Measurements from ENCODE around the gene MGAT4B.
"Not testable (repeated sequence)": the region's sequence is repeated elsewhere in the genome, so short reads cannot be mapped to it uniquely, and the experiment has no call there.

MGAT4B gene

DNA sequence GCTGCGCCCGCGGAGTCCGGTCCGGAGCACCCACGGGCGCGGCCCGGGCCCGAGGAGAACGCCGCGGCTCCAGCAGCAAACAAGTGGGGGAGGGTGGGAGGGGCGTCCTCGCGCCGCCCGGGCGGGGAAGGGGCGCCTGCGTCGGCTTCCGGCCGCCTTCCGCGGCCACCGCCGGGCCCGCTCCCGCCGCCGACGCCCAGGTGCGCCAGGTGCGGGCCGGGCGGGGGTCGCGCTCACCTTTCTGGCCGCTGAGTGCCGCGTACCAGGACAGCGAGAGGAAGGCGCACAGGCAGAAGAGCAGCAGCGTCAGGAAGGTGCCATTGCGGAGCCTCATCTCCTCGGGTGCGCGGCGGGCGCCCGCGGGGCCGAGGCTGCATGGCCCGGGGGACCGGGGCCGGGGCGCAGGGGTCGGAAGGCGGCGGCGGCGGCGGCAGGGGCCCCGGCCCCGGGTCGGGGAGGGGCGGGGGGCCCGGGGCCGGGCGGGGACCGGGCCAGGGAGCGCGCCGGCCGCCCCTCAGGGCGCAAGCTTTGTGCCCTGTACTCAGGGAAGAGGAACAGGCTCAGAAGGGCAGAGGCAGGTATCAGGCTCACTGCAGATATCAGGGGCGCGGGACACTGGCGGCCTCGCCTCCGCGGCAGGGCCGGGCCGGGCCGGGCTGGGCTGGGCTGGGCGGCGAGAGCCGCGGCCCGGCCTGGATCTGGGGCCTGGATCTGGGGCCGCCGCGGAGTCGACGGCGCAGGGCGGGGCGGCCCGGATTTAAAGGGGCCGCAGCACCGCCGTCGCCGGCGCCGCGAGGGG is at the start of gene MGAT4B:
Gene MGAT4B (minus strand): TSS at position 617 of the 799 bp plus-strand sequence. CDS start 283 bp downstream, at position 334.
- peak; percentile 63 to 80 (median 70) for DNase-seq

DNA sequence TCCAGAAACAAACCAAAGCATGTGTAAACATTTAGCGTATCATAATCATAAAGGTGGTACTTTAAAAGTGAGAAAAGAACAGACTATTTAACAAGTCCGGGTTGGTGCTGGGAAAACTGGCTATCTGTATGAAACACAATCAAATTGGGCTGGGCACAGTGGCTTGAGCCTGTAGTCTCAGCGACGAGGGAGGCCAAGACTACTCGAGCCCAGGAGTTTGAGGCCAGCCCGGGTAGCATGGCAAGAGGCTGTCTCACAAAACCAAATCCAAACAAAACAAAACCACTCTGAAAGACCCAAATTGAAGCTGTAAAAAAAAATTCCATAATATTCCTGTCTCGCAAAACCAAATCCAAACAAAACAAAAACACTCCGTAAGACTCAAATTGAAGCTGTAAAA is 47.7 kb upstream of the MGAT4B start:
- DNase-seq, result no peak

DNA sequence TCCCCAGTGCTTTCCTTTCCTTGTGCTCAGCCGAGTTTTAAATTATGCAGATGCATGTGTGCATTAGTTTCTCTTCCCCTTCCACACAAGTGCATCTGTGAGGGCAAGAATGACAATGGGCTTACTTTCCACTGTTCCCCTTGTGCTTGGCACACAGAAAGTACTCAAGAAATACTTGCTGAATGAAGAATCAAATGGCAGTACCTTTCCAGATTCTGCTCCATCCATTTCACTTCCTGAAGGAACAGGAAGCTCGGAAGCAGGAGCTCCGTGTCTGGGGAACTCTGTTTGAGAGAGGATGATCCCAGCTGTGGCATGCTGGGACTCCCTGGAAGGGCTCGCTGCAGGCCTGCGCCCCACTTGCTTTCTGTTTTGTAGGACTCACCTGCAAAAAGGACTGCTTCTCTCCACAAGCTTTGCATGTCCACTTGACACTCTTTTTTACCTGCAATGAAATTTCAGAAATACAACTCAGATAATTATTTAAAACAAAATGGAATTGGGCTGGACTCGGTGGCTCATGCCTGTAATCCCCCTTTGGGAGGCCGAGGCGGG is 46.4 kb upstream of the MGAT4B start:
- DNase-seq, result no peak

DNA sequence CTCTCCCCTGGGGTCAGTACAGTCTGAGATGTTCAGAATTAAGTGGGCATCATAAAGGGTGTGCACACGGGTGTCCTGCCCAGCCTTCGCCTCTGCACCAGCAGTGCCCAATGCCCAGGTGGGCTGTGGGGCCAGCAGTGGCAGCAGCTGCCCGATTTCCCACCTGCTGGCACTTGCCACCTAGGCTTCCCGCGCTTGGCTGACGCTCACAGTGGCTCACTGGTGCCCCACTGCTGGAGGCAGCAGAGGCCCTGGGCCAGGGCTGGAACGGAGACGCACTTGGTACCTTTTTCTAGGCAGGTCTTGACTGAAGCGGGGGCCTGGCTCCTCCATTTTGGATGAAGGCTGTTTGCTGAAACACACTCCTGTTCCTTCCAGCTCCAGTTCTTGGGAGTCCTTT is 35.0 kb upstream of the MGAT4B start:
- no peak for DNase-seq

DNA sequence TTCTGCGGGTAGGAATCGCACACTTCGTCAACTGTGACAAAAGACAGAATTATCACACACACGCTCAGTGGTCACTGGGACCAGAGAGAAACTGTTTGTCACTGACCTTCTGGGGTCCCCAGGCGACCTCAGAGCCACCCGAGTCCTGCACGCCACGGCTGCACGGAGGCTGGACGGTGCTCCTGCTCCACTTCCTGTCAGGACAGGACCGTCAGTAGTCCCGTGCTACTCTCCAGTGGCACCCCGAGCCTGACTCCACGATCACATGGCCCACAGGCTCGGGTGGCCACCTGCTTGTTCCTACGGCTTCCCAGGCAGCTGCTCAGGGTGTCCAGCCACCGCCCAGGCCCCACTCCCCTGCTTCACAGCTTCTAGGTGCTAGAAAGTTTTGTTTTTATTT is 34.1 kb upstream of the MGAT4B start:
- no peak for DNase-seq

DNA sequence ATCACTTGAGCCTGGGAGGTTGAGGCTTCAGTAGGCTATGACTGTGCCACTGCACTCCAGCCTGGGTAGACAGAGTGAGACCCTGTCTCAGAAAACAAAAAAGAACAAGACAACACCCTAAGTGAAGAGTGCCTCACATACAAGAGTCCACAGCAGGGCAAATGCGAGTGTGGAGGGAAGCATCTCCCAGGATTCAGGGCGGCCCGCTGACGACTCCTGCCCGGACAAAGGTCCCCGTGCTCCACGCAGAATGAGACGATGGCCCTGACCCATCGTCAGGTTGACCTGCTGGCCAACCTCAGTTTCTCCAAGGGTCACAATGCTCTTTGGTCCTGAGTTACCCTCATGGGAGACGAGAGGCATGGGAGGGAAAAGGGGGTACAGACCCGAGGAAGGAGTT is 33.7 kb upstream of the MGAT4B start:
- no peak for DNase-seq

DNA sequence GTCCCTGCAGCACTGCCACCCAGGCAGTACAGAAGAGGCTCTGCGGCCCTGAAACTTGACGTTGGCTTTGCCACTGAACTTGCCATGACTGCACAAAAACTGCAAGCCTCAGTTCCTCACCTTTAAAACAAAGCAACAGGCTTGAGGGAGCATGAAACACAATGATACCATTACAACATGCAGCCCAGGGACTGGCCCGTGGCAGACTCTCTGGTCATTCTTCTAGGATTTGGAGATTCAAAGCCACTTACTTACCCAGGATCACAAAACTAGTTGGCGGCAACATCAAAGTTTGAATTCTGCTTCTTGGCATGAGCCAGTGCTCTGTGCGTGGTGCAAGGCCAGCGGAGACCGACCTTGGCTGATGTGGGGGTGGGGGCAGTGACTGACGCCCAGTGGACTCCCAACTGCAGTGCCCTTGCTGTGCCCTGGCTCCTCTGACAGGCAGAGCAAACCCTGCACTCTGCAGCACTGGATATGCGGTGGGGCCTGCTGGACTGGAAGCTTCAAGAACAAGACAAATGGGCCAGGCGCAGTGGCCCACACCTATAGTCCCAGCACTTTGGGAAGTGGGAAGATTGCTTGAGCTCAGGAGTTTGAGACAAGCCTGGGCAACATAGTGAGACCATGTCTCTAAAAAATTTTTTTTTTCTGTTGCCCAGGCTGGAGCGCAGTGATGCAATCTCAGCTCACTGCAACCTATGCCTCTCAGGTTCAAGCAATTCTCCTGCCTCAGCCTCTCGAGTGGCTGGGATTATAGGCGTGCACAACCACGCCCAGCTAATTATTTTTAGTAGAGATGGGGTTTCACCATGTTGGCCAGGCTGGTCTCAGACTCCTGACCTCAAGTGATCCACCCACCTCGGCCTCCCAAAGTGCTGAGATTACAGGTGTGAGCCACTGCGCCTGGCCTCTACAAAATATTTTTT is 32.9 kb upstream of the MGAT4B start:
- no peak for DNase-seq

DNA sequence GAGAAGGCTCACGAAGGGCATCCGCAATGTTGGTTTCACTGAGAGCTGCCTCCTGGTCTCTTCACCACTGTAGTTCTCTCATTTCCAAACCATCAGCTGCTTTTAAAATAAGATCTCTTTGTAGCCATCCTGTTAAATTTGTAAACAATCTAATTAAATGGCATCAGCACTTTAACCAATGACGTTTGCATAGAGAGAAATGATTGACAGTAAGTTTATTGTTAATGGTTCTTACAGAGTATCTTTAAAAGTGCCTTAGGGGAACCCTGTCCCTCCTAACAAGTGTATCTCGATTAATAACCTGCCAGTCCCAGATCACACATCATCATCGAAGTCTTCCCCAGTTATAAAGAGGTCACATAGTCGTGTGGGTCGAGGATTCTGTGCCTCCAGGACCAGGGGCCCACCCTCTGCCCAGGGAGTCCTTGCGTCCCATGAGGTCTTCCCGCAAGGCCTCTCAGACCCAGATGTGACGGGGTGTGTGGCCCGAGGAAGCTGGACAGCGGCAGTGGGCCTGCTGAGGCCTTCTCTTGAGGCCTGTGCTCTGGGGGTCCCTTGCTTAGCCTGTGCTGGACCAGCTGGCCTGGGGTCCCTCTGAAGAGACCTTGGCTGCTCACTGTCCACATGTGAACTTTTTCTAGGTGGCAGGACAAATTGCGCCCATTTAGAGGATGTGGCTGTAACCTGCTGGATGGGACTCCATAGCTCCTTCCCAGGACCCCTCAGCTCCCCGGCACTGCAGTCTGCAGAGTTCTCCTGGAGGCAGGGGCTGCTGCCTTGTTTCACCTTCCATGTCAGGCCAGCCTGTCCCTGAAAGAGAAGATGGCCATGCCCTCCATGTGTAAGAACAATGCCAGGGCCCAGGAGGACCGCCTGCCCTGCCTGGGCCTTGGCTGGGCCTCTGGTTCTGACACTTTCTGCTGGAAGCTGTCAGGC is 30.7 kb upstream of the MGAT4B start:
- no peak for DNase-seq

DNA sequence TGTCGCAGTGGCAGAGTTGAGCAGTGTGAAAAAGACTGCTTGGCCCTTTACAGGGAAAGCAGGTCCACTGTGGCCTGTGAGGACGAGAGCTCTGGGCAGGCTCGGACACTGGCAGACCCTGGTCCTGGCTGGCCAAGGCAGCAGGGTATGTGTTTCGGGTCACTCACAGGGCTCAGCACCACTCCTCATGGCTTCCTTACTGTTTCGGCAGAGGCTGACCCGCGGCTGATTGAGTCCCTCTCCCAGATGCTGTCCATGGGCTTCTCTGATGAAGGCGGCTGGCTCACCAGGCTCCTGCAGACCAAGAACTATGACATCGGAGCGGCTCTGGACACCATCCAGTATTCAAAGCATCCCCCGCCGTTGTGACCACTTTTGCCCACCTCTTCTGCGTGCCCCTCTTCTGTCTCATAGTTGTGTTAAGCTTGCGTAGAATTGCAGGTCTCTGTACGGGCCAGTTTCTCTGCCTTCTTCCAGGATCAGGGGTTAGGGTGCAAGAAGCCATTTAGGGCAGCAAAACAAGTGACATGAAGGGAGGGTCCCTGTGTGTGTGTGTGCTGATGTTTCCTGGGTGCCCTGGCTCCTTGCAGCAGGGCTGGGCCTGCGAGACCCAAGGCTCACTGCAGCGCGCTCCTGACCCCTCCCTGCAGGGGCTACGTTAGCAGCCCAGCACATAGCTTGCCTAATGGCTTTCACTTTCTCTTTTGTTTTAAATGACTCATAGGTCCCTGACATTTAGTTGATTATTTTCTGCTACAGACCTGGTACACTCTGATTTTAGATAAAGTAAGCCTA is 29.8 kb upstream of the MGAT4B start:
- DNase-seq, result no peak

DNA sequence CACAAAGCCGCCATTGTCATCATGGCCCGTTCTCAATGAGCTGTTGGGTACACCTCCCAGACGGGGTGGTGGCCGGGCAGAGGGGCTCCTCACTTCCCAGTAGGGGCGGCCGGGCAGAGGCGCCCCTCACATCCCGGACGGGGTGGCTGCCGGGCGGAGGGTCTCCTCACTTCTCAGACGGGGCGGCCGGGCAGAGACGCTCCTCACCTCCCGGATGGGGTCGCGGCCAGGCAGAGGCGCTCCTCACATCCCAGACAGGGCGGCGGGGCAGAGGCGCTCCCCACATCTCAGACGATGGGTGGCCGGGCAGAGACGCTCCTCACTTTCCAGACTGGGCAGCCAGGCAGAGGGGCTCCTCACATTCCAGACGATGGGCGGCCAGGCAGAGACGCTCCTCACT is 28.2 kb upstream of the MGAT4B start:
- DNase-seq, result not testable (repeated sequence)

DNA sequence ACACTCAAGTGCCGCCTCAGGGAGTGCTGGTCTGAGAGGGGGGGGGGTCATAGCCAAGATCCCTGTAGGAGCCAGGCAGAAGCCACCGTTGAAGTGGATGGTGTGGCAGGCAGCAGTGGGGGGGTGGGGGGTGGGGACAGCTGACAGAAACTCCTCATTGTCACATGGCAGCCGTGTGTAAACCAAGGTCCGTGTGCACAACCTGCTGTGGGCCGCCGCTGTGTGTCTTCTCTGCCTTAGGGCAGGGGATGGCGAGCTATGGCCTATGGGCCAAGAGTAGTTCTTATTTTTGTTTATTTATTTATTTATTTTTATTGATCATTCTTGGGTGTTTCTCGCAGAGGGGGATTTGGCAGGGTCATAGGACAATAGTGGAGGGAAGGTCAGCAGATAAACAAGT is 27.5 kb upstream of the MGAT4B start:
- DNase-seq, result peak in 1 of 3 experiments; percentile 65

DNA sequence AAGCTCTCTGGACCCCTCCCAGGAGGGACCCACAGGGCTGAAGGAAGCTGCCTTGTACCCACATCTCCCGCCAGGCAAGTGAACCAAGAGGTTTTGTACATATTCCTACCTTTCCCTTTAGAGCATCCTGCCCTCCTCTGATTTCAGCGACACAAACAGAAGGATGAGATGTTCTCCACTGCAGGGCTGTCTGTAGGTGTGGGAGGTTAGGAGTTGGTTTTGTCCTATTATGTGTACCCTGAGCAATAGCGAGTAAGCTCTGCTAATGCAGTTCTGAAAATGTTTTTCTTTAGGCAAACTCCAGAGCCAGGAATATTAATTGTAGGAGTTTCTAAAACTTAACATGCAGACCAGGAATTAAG is 27.0 kb upstream of the MGAT4B start:
- DNase-seq, result no peak

DNA sequence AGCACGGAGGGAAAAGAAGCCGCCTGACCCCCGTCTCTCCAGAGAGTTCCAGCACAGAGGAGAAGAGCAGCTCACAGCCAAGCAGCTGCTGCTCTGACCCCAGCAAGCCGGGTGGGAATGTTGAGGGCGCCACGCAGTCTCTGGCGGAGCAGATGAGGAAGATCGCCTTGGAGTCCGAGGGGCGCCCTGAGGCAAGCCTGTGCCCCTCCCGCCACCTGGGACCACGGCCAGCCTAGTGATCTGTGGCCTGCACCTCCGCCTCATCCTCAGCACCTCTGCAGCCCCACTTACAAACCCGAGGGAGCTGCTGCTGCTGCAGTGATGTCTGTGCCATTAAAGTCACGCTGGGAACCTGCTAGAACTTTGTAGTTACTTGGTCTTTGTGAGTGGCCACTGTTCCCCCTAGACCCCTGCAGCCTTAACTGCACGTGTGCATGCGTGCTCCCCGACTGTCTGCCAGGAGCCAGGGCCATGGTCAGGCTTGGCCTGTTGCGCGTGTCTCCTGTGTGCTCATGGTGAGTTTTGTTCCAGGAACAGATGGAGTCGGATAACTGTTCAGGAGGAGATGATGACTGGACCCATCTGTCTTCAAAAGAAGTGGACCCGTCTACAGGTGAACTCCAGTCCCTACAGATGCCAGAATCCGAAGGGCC is 26.5 kb upstream of the MGAT4B start:
- DNase-seq, result no peak

DNA sequence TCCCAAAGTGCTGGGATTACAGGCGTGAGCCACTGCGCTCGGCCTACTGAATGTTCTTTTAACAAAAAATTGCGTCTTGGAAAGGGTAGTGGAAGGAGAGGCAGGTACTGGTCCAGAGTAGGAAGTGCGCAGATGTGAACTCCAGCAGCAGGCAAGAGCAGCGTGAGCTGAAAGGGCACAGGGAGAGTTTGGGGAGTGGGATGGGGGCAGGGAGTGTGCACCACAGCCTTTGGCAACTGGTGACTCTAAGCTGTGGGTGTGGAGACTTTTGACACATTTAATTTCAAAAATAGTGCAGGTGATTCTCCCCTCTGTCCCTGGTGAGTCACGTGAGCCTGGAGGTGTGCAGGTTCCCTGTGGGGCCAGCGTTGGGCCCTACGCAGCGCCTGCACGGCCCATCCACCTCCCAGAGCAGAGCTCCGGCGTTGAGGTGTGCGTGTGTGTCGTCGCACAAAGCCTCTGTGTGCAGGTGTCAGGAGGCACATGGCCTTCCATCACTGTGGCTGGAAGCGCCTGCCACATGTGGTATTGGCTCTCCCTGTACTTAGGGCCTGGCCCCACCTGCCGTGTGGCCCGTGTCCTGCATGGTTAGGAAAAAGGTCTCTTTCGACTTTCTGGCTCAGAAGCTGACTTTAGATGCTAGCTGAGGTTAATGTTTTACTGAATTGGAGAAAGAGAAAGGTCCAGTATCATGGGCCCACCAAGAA is 25.5 kb upstream of the MGAT4B start:
- no peak for DNase-seq

DNA sequence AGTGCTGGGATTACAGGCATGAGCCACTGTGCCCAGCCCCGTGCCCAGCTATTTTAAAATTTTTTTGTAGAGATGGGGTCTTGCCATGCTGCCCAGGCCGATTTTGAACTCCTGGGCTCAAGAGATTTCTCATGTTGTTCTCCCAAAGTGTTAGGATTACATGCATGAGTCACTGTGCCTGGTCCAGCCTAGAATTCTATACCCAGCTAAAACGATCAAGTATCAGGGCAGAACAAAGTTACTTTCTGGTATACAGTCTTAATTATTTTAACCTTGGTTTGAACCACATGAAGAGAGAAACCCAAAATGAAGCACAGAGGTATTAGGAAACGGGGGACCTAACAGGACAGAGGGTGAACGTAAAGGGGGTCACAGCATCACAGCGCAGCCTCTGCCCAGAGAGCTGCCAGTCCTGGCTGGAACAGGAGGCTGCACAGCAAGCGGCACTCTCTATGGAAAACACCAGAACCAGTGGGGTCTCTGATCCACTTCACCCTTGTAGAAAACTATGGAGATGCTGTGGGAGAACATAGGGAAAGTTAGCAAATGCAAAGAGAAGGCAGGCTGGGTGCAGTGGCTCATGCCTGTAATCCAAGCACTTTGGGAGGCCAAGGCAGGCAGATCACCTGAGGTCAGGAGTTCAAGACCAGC is 24.3 kb upstream of the MGAT4B start:
- no peak for DNase-seq

DNA sequence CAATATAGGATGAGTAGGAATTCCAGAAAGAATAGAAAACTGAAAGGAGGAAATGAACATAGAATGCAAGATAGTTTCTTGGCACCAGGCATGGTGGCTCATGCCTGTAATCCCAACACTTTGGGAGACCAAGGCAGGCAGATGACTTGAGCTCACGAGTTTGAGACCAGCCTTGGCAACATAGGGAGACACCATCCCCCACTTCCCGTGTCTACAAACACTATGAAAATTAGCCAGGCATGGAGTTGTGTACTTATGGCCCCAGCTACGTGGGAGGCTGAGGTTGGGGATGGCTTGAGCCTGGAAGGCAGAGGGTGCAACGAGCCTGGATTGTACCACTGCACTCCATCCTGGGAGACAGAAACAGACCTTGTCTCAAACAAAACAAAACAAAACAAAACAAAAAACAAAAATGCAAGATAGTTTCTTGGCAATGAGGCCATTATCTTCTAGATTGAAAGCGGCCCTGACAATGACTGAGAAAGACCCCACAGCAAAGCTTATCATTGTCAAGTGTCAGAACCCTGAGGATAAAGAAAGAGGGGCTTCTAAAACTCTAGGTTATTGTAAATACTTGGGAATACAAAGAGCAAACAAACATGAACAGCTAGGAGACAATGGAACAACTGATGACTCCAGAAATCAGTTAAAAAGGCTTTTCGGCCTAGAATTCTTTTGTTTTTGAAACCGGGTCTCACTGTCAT is 23.2 kb upstream of the MGAT4B start:
- DNase-seq, result no peak

DNA sequence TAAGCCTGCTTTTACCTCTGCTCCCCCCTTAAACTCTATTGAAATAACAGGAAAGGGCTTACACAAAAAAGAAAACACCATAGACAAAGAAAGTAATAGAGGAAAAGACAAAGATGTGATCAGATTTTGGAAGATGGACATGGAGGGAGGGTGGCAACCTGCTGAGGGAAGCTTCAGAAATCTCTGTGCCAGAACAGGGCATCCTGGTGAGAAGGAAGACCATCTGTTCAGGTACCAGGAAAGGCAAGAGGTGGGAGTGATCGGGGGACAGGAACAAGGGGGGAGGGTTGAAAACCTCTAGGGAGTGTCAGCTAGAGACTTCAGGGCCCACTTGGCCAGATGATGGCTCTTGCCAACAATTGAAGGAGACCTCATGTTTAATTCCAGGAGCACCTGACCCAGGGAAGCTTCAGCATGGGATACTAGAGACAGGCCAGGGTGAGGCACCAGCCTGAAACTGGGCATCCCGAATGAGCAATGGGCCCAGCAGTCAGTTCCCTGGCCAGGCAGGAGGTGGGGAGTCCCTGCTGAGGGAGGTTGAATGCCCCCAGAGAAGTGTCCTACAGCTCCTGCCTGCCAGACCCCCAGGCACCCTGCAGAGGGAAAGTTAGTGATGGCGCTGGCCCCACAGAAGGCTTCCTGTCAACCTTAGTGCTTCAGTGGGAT is 22.2 kb upstream of the MGAT4B start:
- DNase-seq, result no peak

DNA sequence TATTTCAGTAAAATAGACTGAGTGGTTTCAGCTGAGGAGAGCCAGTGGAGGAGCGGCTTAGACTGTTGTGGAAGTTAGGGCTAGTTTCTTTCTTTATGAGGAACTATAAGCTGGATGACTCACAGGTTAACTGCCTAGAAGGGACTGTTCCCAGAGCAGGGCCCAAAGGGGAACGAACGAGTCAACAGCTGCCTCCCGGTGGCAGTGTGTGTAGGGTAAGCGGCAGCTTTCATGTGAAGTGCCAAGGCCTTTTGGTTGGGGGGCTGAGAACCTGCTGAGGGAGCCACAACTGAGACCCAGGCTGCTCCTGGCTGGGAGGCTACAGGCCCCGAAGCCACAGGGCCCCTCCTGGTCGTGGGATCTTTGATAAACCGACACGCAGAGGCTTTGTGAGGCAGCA is 21.0 kb upstream of the MGAT4B start:
- DNase-seq, result no peak
